OCI-LY7 (cell line): ENCODE data around the gene FLRT1. TPM values are rescaled to one million over a fixed set of nuclear protein-coding genes. Genes with fewer than 3 reads are reported as not detected.
A peak's percentile ranks its signal among the peaks of the same experiment; 100 is the strongest.

Experiments
- BruUV-seq: library from RNA; stranded (reverse); fragments of 400-500 nt; replicated peaks from 2 replicates; lab custom pipeline; 2021; lab: Mats Ljungman, UMichigan
- CTCF ChIA-PET: fragments of 300-600 bp; sonication (Branson Sonifier 250); formaldehyde crosslinking; loops from one replicate; lab custom pipeline; 2022; ENCODE audit warnings: antibody characterized with exemption; ENCODE audit not compliant: unreplicated experiment; lab: Charles Lee
- POLR2A ChIA-PET: fragments of 300-600 bp; sonication (Branson Sonifier 250); formaldehyde crosslinking; loops from one replicate; lab custom pipeline; 2022; ENCODE audit warnings: antibody characterized with exemption; lab: Charles Lee
- DNase-seq: peaks from one replicate; pipeline ENCODE4 v3.0.0-alpha.2; 2015; ENCODE audit warnings: low spot score
- H2AFZ ChIP-seq: fragments of 200-600 bp; sonication (generic), shearing (Covaris generic); 2 replicates; pipeline ENCODE4 v1.6.1; 2014; ENCODE audit warnings: mild to moderate bottlenecking, antibody characterized with exemption, low read length, moderate library complexity
- H3K27ac ChIP-seq: fragments of 200-600 bp; sonication (generic); 2 replicates; pipeline ENCODE4 v1.5.1; 2014; ENCODE audit warnings: mixed run types, low read depth, mild to moderate bottlenecking, moderate library complexity, low read length, inconsistent platforms; ENCODE audit not compliant: poor library complexity, severe bottlenecking
- H3K36me3 ChIP-seq: fragments of 200-600 bp; sonication (generic); 2 replicates; pipeline ENCODE4 v1.6.1; 2014; ENCODE audit warnings: mild to moderate bottlenecking, antibody characterized with exemption, low read length, moderate library complexity, mixed read lengths; ENCODE audit not compliant: insufficient read depth
- H3K4me1 ChIP-seq: fragments of 200-600 bp; sonication (generic); 2 replicates; pipeline ENCODE4 v1.5.1; 2014; ENCODE audit warnings: mild to moderate bottlenecking, low read length; ENCODE audit not compliant: insufficient read depth, poor library complexity, severe bottlenecking
- H3K4me2 ChIP-seq: fragments of 200-600 bp; sonication (generic); 2 replicates; pipeline ENCODE4 v1.6.1; 2014; ENCODE audit warnings: mild to moderate bottlenecking, low read length
- H3K4me3 ChIP-seq: fragments of 200-600 bp; sonication (generic); 2 replicates; pipeline ENCODE4 v1.5.1; 2014; ENCODE audit warnings: mild to moderate bottlenecking, low read depth, low read length; ENCODE audit not compliant: poor library complexity, severe bottlenecking
- H3K79me2 ChIP-seq: fragments of 200-600 bp; sonication (generic); 2 replicates; pipeline ENCODE4 v1.6.1; 2016; ENCODE audit warnings: low read depth, mild to moderate bottlenecking, low read length, moderate library complexity, mixed read lengths; ENCODE audit not compliant: insufficient read depth
- H3K9me2 ChIP-seq: fragments of 200-600 bp; sonication (generic); 2 replicates; pipeline ENCODE4 v1.6.1; 2016; ENCODE audit warnings: mild to moderate bottlenecking, low read length, mixed read lengths; ENCODE audit not compliant: insufficient read depth
- H3K9me3 ChIP-seq: fragments of 200-600 bp; sonication (generic); 2 replicates; pipeline ENCODE4 v1.6.1; 2014; ENCODE audit warnings: mild to moderate bottlenecking, mixed run types, low read length, mixed read lengths
- H4K20me1 ChIP-seq: fragments of 200-600 bp; sonication (generic); 2 replicates; pipeline ENCODE4 v1.6.1; 2014; ENCODE audit warnings: mild to moderate bottlenecking, antibody characterized with exemption, low read length, moderate library complexity, mixed read lengths; ENCODE audit not compliant: insufficient read depth
- CTCF ChIP-seq: fragments of 200-600 bp; sonication (generic); conservative IDR thresholded peaks from 2 replicates; pipeline ENCODE4 v1.5.1; 2014; ENCODE audit warnings: mild to moderate bottlenecking, antibody characterized with exemption, low read length, moderate library complexity, mixed read lengths
- EZH2phosphoT487 ChIP-seq: fragments of 200-600 bp; sonication (generic); IDR thresholded peaks from 2 replicates; pipeline ENCODE4 v1.6.1; 2018; ENCODE audit warnings: low read depth, borderline replicate concordance, mild to moderate bottlenecking, mixed run types, antibody characterized with exemption, low read length, moderate library complexity, mixed read lengths
- intact Hi-C: fragments of 100-400 bp; cut with micrococcal nuclease; formaldehyde crosslinking; loops from one replicate; pipeline ENCODE4 v1.10.0; 2022; ENCODE audit not compliant: unreplicated experiment
- total RNA-seq, 2 experiments: library from RNA; depleted of rRNA in 1 of 2; stranded (reverse); fragments of >200 nt in 1 of 2; shearing (Covaris generic) in 1 of 2; gene quantifications; 2 replicates each; pipeline ENCODE4 v1.2.3, GENCODE V29; 2014 to 2022

Gene FLRT1
- total RNA-seq, 2 experiments from 2014 or later = not detected

DNA sequence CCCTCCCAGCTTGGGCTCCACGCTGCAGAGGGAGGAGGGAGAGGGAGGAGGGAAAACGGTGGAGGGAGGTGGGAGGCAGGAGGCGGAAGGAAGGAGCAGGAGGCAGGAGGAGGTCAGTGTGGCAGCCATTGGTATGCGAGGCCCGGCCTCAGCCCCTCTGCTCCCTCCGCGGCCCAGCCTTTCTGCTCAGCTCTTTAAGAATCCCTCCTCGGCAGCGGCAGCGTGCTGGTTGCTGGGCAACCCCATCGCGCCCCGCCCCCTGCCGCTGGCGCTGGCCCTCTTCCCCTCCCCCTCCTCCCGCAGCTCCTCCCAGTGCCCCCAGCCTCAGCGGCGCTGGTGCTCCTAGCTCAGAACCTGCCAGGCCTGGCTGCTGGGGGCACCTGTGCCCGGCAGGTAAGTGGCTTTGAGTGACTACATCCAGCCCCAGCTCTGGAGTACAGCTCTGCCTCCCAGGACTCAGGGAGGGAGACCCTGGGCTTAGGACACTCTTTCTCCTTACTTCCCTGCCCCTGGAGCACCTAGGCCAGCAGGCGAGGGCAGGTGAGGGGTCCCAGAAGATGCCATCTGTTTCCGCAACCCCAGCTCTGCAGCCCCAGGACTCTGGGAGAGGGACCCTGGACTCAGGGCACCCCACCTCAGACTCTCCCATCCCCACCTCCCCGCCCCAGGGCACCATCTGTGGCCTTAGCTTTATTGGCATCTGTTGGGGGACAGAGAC is 7.2 kb upstream of the FLRT1 start:
- Histone ChIP-seq H3K4me1 (peaks cover 15% of the 10 kb centered on the region), H3K4me2 (peak overlapping the region; percentile 3; the same call in 1 of the 2 replicates)
- CTCF ChIA-PET = interaction anchor here (0.6 kb wide), 1 partner anchor 254 kb away, joined by 3 read pairs; no protein-coding TSS in a partner anchor

GRCh38 chr11:64029773-64030172 is 6.0 kb upstream of the FLRT1 start:
- no peaks in the 10 kb centered on the region for H3K36me3 ChIP-seq
- POLR2A ChIA-PET = no interaction called here
- TF ChIP-seq CTCF = no peak
- H3K27ac ChIP-seq = no peak overlapping the region
- no peak for DNase-seq
- no peak overlapping the region for H3K4me3 ChIP-seq
- BruUV-seq = no TSS peak
- no peaks in the 10 kb centered on the region for H3K9me3 ChIP-seq
- no peaks in the 10 kb centered on the region for H3K9me2 ChIP-seq
- peaks cover 15% of the 10 kb centered on the region for H3K4me1 ChIP-seq
- H3K4me2 ChIP-seq = no peak overlapping the region
- no peaks in the 10 kb centered on the region for H4K20me1 ChIP-seq
- CTCF ChIA-PET = no interaction called here
- intact Hi-C loops = no loop called here
- H3K79me2 ChIP-seq = no peaks in the 10 kb centered on the region
- no peak overlapping the region for H2AFZ ChIP-seq

More for the DNA sequence above, 7.2 kb upstream of the FLRT1 start:
- peak; percentile 24 for DNase-seq
- intact Hi-C loops = no loop called here
- Histone ChIP-seq H3K27ac (no peak overlapping the region), H2AFZ (no peak overlapping the region), H3K9me2 (no peaks in the 10 kb centered on the region), H3K9me3 (no peaks in the 10 kb centered on the region), H3K4me3 (no peak overlapping the region), H3K79me2 (no peaks in the 10 kb centered on the region), H3K36me3 (no peaks in the 10 kb centered on the region), H4K20me1 (no peaks in the 10 kb centered on the region)
- BruUV-seq = no TSS peak
- POLR2A ChIA-PET = no interaction called here
- TF ChIP-seq CTCF = no peak
- TF ChIP-seq EZH2phosphoT487 = no peak

GRCh38 chr11:64031001-64031400 is 4.7 kb upstream of the FLRT1 start:
- H4K20me1 ChIP-seq = no peaks in the 10 kb centered on the region

More at GRCh38 chr11:64031001-64031400, 4.7 kb upstream of the FLRT1 start:
- TF ChIP-seq EZH2phosphoT487 (no peak), CTCF (no peak)
- H3K9me2 ChIP-seq = no peaks in the 10 kb centered on the region
- no peaks in the 10 kb centered on the region for H3K9me3 ChIP-seq
- H3K27ac ChIP-seq = no peak overlapping the region
- no peak for DNase-seq
- H3K4me1 ChIP-seq = peaks cover 15% of the 10 kb centered on the region
- H3K4me2 ChIP-seq = no peak overlapping the region
- CTCF ChIA-PET = no interaction called here
- no peaks in the 10 kb centered on the region for H3K79me2 ChIP-seq
- intact Hi-C loops = no loop called here
- no peaks in the 10 kb centered on the region for H3K36me3 ChIP-seq
- H3K4me3 ChIP-seq = no peak overlapping the region
- POLR2A ChIA-PET = interaction anchor here (0.6 to 1.3 kb wide), 2 partner anchors 8 to 122 kb away, joined by 3 read pairs; no protein-coding TSS in a partner anchor
- no TSS peak for BruUV-seq
- H2AFZ ChIP-seq = no peak overlapping the region
